Cerebellar cortex (tissue), 1 donor: ENCODE measurements around the gene SEPHS1.

ENCODE experiments used
- DNase-seq: peaks from one replicate; pipeline ENCODE4 v3.0.0-alpha.2; 2015; ENCODE audit warnings: low spot score

The SEPHS1 gene

GRCh38 chr10:13327534-13327933 lies 20.6 kb downstream of the SEPHS1 start:
- no peak for DNase-seq

GRCh38 chr10:13322615-13323148 lies 25.4 kb downstream of the SEPHS1 start:
- no peak for DNase-seq

GRCh38 chr10:13321576-13321975 lies 26.5 kb downstream of the SEPHS1 start:
- no peak for DNase-seq

DNA sequence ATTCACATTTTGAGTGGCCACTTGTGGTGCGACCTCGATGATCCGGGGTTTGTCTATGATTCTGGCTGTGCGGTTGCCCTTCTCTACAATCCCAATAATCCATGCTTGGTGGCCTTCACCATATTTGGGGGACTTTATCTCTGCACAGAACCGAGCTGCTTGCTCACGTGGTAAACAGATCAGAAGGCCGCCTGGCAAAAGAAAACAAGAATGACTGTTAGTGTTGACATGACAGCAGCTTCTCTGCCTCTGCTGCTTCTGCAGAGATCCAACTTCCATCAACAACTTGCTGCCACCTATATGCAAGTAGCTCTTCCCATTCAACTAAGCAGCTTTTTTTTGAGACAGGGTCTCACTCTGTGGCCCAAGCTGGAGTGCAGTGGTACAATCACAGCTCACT lies 28.9 kb downstream of the SEPHS1 start:
- no peak for DNase-seq

DNA sequence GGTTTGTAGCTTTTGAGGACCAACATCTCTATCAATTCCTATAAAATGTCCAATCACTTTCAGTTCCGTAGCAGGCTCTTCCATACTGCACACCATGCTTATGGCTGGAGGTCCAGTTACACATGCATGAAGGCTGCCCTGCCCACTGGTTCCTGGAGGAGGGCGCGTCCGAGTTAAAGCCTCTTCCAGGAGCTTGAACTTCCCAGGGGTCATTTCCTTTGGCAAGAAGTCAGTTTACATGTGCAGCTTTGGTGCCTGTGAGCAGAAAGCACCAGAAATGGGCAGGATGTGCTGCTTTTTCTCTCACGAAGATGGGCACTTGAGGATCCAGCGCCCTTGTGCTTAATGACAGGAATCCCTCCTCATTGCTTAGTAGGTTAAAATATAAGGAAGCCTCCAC lies 30.6 kb downstream of the SEPHS1 start:
- no peak for DNase-seq

DNA sequence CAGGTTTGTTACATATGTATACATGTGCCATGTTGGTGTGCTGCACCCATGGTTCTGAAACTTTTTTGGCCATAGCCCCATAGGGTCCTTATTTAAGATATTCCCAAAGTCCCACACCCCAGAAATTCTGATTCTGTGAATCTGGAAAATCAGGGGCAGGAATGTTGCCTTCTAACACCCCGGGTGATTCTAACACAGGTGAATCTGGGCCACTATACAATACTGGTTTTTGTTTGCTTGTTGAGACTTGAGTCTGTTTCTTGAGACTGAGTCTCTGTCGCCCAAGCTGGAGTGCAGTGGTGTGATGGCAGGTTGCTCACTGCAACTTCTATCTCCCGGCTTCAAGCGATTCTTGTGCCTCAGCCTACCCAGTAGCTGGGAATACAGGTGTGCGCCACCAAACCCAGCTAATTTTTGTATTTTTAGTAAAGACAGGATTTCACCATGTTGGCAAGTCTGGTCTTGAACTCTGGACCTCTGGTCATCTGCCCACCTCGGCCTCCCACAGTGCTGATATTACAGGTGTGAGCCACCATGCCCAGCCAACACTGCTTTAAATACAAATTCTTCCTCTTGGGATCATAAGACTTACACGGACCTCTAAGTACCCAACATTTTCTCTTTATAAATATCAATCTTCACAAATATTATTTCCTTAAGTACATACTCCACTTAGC lies 31.3 kb downstream of the SEPHS1 start:
- DNase-seq = no peak

DNA sequence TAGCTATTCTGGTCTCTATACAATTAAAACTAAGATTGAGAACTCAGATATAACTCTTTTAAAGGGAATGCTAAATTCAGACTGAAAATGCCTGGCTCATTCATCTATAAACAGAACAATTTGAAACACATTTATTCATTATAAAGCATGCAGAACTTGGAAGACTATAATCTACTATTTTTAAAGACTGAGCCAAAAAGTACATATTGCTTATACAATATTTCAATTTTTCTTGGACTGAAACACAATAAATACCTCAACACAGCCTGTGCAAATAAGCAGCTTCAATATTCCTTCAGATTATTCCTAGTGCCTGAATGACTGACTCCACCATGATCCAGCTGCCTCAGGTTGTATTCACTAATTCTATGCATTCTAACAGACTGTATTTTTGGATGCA lies 32.7 kb downstream of the SEPHS1 start:
- no peak for DNase-seq

GRCh38 chr10:13311177-13311575 lies 36.9 kb downstream of the SEPHS1 start:
- DNase-seq = no peak

DNA sequence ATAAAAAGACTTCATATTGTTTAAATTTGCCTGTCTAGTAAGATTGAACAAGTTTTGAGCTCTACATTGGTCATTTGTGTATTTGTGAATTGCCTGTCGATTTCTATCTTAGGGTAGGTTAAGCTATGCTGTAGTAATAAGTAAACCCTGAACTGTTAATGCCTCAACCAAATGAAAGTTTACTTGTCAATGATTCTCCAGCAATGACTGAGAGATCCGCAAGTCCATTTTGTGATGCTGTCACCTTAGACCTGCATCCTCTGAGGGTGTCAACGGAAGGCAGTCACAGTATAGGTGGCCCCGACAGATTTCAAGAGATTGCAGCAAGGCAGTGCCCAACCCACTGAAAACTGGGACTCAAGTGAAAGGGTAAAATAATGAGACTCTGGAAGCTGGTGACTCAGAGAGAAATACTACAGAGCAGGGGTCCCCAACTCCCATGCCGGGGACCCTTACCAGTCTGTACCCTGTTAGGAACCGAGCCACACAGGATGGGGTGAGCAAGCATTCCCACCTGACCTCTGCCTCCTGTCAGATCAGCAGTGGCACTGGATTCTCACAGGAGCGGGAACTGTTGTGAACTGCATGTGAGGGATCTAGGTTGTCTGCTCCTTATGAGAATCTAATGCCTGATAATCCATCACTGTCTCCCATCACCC lies 37.4 kb downstream of the SEPHS1 start:
- no peak for DNase-seq

GRCh38 chr10:13309792-13310191 lies 38.3 kb downstream of the SEPHS1 start:
- DNase-seq = no peak

GRCh38 chr10:13308096-13308495 lies 40.0 kb downstream of the SEPHS1 start:
- DNase-seq = no peak

- DNase-seq = no peak
Observed at GRCh38 chr10:13306103-13306502, 42.0 kb downstream of the SEPHS1 start.

GRCh38 chr10:13302821-13303555 lies 45.1 kb downstream of the SEPHS1 start:
- no peak for DNase-seq

GRCh38 chr10:13299437-13300287 lies 48.4 kb downstream of the SEPHS1 start, which contains the start of gene PHYH:
TSS of gene PHYH (minus strand) at chr10:13300064. CDS start at chr10:13300042, 22 bp downstream.
- DNase-seq = peak; percentile 89

GRCh38 chr10:13298748-13299436 lies 49.2 kb downstream of the SEPHS1 start:
- no peak for DNase-seq

DNA sequence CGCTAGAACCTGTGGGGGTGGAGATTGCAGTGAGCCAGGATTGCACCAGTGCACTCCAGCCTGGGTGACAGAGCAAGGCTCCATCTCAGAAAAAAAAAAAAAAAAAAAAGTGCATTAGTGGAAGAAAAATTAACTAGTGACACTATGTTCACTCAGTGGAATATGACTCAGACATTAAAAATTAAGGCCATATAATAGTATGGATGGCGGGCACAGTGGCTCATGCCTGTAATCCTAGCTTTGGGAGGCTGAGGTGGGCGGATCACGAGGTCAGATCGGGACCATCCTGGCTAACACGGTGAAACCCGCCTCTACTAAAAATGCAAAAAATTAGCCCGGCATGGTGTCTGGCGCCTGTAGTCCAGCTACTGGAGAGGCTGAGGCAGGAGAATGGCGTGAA lies 51.6 kb downstream of the SEPHS1 start:
- DNase-seq = no peak

GRCh38 chr10:13294784-13295183 lies 53.3 kb downstream of the SEPHS1 start:
- DNase-seq = no peak

- DNase-seq = peak; percentile 75
Observed at GRCh38 chr10:13291821-13292773, 56.0 kb downstream of the SEPHS1 start.

GRCh38 chr10:13291061-13291460 lies 57.0 kb downstream of the SEPHS1 start:
- DNase-seq = no peak

- no peak for DNase-seq
Observed at GRCh38 chr10:13284050-13284449, 64.0 kb downstream of the SEPHS1 start.
